Activated T-helper 1 cell treated with anti-CD3 and anti-CD28 coated beads, Interleukin-2, amount 50 U/mL, for 16 hours (primary cell): Measurements from ENCODE around the gene RACK1.
"Not testable (repeated sequence)": the region's sequence is repeated elsewhere in the genome, so short reads cannot be mapped to it uniquely, and the experiment has no call there.

ENCODE experiments used
- DNase-seq, 2 donors: peaks; one replicate each; pipeline ENCODE4 v3.0.0-alpha.2; 2020; ENCODE audit warnings: low read depth in 1 of 2, low spot score in 1 of 2

Gene RACK1

GRCh38 chr5:181243564-181244343, at the start of gene RACK1:
Gene RACK1, minus strand, starts transcription at chr5:181243906. Its CDS starts 106 bp downstream, at chr5:181243800.
- DNase-seq: peak; percentile 79 to 81

GRCh38 chr5:181287331-181287730, 43.6 kb upstream of the RACK1 start:
- not testable (repeated sequence) for DNase-seq

- not testable (repeated sequence) for DNase-seq
Observed at GRCh38 chr5:181285962-181286705, 42.4 kb upstream of the RACK1 start.

GRCh38 chr5:181283841-181284755, 40.4 kb upstream of the RACK1 start:
- not testable (repeated sequence) for DNase-seq

- no peak for DNase-seq
Observed at GRCh38 chr5:181283347-181283746, 39.6 kb upstream of the RACK1 start.

- no peak for DNase-seq
Observed at GRCh38 chr5:181282874-181283273, 39.2 kb upstream of the RACK1 start.

GRCh38 chr5:181282415-181282814, 38.7 kb upstream of the RACK1 start:
- DNase-seq: not testable (repeated sequence)

- no peak for DNase-seq
Observed at GRCh38 chr5:181281984-181282316, 38.2 kb upstream of the RACK1 start.

GRCh38 chr5:181281077-181281983, 37.6 kb upstream of the RACK1 start:
- no peak for DNase-seq

- DNase-seq: no peak
Observed at GRCh38 chr5:181280251-181280762, 36.6 kb upstream of the RACK1 start.

- DNase-seq: not testable (repeated sequence)
Observed at GRCh38 chr5:181273433-181273744, 29.7 kb upstream of the RACK1 start.

GRCh38 chr5:181271081-181271480, 27.4 kb upstream of the RACK1 start:
- DNase-seq: no peak

- DNase-seq: not testable (repeated sequence)
Observed at GRCh38 chr5:181267907-181268306, 24.2 kb upstream of the RACK1 start.

GRCh38 chr5:181267291-181267904, 23.7 kb upstream of the RACK1 start:
- not testable (repeated sequence) for DNase-seq

- DNase-seq: no peak
Observed at GRCh38 chr5:181265092-181265671, 21.5 kb upstream of the RACK1 start.

- no peak for DNase-seq
Observed at GRCh38 chr5:181263633-181264032, 19.9 kb upstream of the RACK1 start.

- DNase-seq: peak; percentile 56 to 63
Observed at GRCh38 chr5:181261320-181262049, 17.8 kb upstream of the RACK1 start.

GRCh38 chr5:181260720-181261319, 17.1 kb upstream of the RACK1 start, which contains the start of gene TRIM52:
Gene TRIM52, minus strand, starts transcription at chr5:181261143. Its CDS starts 330 bp downstream, at chr5:181260813.
- DNase-seq: peak; percentile 81 to 82
